Smooth muscle cell (in vitro differentiated cells): ENCODE measurements around the gene MFAP5. TPM values are rescaled to one million over a fixed set of nuclear protein-coding genes. Genes with fewer than 3 reads are reported as not detected.
"Not testable (repeated sequence)": the region's sequence is repeated elsewhere in the genome, so short reads cannot be mapped to it uniquely, and the experiment has no call there.

Experiments used
- DNase-seq: peaks from one replicate; lab custom pipeline; 2025; ENCODE audit not compliant: unreplicated experiment; lab: John Stamatoyannopoulos, UW
- H2AFZ ChIP-seq: fragments of 200-600 bp; sonication (generic); 2 replicates; pipeline ENCODE4 v1.6.0; 2016; ENCODE audit warnings: antibody characterized with exemption, low read depth, mild to moderate bottlenecking
- H3F3A ChIP-seq: fragments of 200-600 bp; sonication (generic); 2 replicates; pipeline ENCODE4 v1.6.0; 2017; ENCODE audit warnings: antibody characterized with exemption, low read depth
- H3K27ac ChIP-seq: fragments of 200-600 bp; sonication (generic); 2 replicates; pipeline ENCODE4 v1.5.1; 2016; ENCODE audit warnings: low read depth, mild to moderate bottlenecking
- H3K27me3 ChIP-seq: fragments of 200-600 bp; sonication (generic); 2 replicates; pipeline ENCODE4 v1.6.1; 2016; ENCODE audit warnings: low read depth, mild to moderate bottlenecking
- H3K36me3 ChIP-seq: fragments of 200-600 bp; sonication (generic); 2 replicates; pipeline ENCODE4 v1.5.1; 2016; ENCODE audit warnings: low read depth
- H3K4me1 ChIP-seq: fragments of 200-600 bp; sonication (generic); 2 replicates; pipeline ENCODE4 v1.5.1; 2016; ENCODE audit warnings: low read depth
- H3K4me2 ChIP-seq: fragments of 200-600 bp; sonication (generic); 2 replicates; pipeline ENCODE4 v1.6.0; 2016; ENCODE audit warnings: mild to moderate bottlenecking
- H3K4me3 ChIP-seq: fragments of 200-600 bp; sonication (generic); 2 replicates; pipeline ENCODE4 v1.5.1; 2016; ENCODE audit warnings: mild to moderate bottlenecking
- H3K79me2 ChIP-seq: fragments of 200-600 bp; sonication (generic); 2 replicates; pipeline ENCODE4 v1.6.0; 2016; ENCODE audit warnings: low read depth, mild to moderate bottlenecking
- H3K9ac ChIP-seq: fragments of 200-600 bp; sonication (generic); 2 replicates; pipeline ENCODE4 v1.6.0; 2016; ENCODE audit warnings: low read depth
- H3K9me3 ChIP-seq: fragments of 200-600 bp; sonication (generic); replicated peaks from 2 replicates; pipeline ENCODE4 v1.5.1; 2016; ENCODE audit warnings: low read depth
- H4K20me1 ChIP-seq: fragments of 200-600 bp; sonication (generic); 2 replicates; pipeline ENCODE4 v1.6.0; 2016; ENCODE audit warnings: low read depth
- CTCF ChIP-seq: fragments of 200-600 bp; sonication (generic); IDR thresholded peaks from 2 replicates; pipeline ENCODE4 v1.5.1; 2017; ENCODE audit warnings: borderline replicate concordance, mild to moderate bottlenecking, antibody characterized with exemption; ENCODE audit not compliant: insufficient read depth, poor library complexity, severe bottlenecking
- WGBS: methylation state at CpG from one replicate; pipeline ENCODE4 v1.1.7; 2016; ENCODE audit warnings: low lambda C conversion rate; 5-methylcytosine and 5-hydroxymethylcytosine counted together
- polyA plus RNA-seq: library from polyadenylated mRNA; unstranded; fragments of >200 nt; fragmentation: Nextera tagmentation; extraction: Ambion mirVana; gene quantifications from 2 replicates; pipeline ENCODE4 v1.2.1, GENCODE V29; 2016
- total RNA-seq: library from RNA; depleted of rRNA; stranded (reverse); fragments of >200 nt; gene quantifications from 2 replicates; pipeline ENCODE4 v1.2.3, GENCODE V29; 2014

The MFAP5 gene
- total and polyA plus RNA-seq, 2 experiments from 2014 or later, result 33.5 to 120 TPM

GRCh38 chr12:8630131-8630530 is 32.5 kb downstream of the MFAP5 start:
- Histone ChIP-seq H3K36me3 (no peaks in the 10 kb centered on the region), H3K27me3 (no peaks in the 10 kb centered on the region), H3K4me2 (peak overlapping the region; percentile 16), H2AFZ (no peak overlapping the region), H3K79me2 (no peaks in the 10 kb centered on the region), H3K9ac (peak overlapping the region; percentile 15), H4K20me1 (no peaks in the 10 kb centered on the region), H3F3A (peaks cover 3% of the 10 kb centered on the region), H3K9me3 (no peaks in the 10 kb centered on the region), H3K4me3 (no peak overlapping the region), H3K27ac (peak overlapping the region; percentile 85), H3K4me1 (no peaks in the 10 kb centered on the region)
- WGBS, result 94% methylated on average over 4 of the region's 4 CpGs
- TF ChIP-seq CTCF, result no peak
- DNase-seq, result no peak

DNA sequence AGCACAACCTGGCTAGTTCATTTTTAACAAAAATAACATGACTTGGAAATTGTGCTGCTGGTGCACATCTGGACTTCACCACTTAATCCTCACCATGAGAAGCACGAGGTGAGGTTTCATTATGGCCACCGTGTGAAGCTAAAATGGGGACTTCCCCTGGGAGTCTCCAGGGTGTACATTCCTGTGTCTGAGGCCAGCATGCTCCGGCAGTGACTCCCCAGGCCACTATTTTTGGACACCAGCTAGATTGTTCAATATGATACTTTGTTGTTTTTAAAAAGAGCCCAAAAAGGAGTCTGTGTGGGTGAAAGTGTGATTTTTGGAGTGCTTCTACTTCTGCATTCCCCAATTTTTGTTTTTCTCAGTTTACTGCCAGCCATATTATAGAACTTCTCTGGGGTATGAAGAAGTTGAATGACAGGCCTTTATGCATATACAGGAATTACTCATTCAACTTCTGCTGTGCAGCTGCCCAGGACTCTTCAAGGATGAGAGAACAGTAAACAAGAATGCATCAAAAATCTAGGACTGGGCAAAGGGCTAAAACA is 33.1 kb downstream of the MFAP5 start:
- Histone ChIP-seq H3F3A (peaks cover 3% of the 10 kb centered on the region), H3K9ac (peak overlapping the region; percentile 15), H3K9me3 (no peaks in the 10 kb centered on the region), H3K4me1 (no peaks in the 10 kb centered on the region), H3K79me2 (no peaks in the 10 kb centered on the region), H3K27me3 (no peaks in the 10 kb centered on the region), H3K4me3 (no peak overlapping the region), H4K20me1 (no peaks in the 10 kb centered on the region), H3K36me3 (no peaks in the 10 kb centered on the region), H3K27ac (peak overlapping the region; percentile 85), H2AFZ (no peak overlapping the region), H3K4me2 (peak overlapping the region; percentile 16)
- no peak for DNase-seq
- TF ChIP-seq CTCF, result no peak
- 22% methylated on average over 3 of the region's 3 CpGs for WGBS

DNA sequence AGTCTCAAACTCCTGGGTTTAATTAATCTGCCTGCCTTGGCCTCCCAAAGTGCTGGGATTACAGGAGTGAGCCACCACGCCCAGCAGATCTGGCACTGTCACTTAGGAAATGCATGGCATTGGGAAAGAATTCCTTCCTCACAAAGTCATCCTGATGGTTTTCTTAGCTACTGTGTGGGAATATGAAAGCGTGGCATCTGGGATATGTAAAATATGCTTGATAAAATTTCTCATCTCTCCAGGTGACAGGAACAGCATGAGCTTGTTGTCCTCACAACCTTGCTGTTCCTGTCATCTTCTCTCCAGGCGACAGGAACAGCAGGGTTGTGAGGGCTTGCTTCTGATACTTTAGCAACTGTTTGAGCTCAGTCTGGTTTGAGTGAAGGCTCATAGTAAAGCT is 33.9 kb downstream of the MFAP5 start:
- peak overlapping the region; percentile 85 for H3K27ac ChIP-seq
- no peaks in the 10 kb centered on the region for H4K20me1 ChIP-seq
- no peak overlapping the region for H2AFZ ChIP-seq
- no peaks in the 10 kb centered on the region for H3K27me3 ChIP-seq
- H3K79me2 ChIP-seq, result no peaks in the 10 kb centered on the region
- H3K4me3 ChIP-seq, result no peak overlapping the region
- DNase-seq, result no peak
- no peaks in the 10 kb centered on the region for H3K36me3 ChIP-seq
- TF ChIP-seq CTCF, result no peak
- peaks cover 3% of the 10 kb centered on the region for H3F3A ChIP-seq
- peak overlapping the region; percentile 15 for H3K9ac ChIP-seq
- H3K4me1 ChIP-seq, result no peaks in the 10 kb centered on the region
- H3K9me3 ChIP-seq, result no peaks in the 10 kb centered on the region
- 68% methylated on average over 3 of the region's 3 CpGs for whole genome bisulfite sequencing
- peak overlapping the region; percentile 16 for H3K4me2 ChIP-seq

GRCh38 chr12:8624750-8625149 is 37.9 kb downstream of the MFAP5 start:
- H3K27ac ChIP-seq, H3K36me3 ChIP-seq, H3K4me3 ChIP-seq, H3F3A ChIP-seq, H3K4me1 ChIP-seq, H3K9me3 ChIP-seq, H2AFZ ChIP-seq, H3K79me2 ChIP-seq, H3K27me3 ChIP-seq, H3K9ac ChIP-seq, H3K4me2 ChIP-seq, DNase-seq, H4K20me1 ChIP-seq: not testable (repeated sequence)
- WGBS, result 96% methylated on average over 14 of the region's 26 CpGs
